ENCODE results near the gene PLEKHM2.

Gene PLEKHM2

GRCh38 chr1:15701784-15702183 lies 17.7 kb downstream of the PLEKHM2 start:
- no peak for ATAC-seq

GRCh38 chr1:15702722-15703550 lies 18.8 kb downstream of the PLEKHM2 start:
- ATAC-seq, result peak; percentile 69
- TF ChIP-seq RARB (CRISPR knock-in tag; IDR thresholded peaks at IDR 0.05) (no peak), TOX (CRISPR knock-in tag; IDR thresholded peaks at IDR 0.05; ENCODE audit: borderline replicate concordance) (no peak), PPARA (CRISPR knock-in tag; IDR thresholded peaks at IDR 0.05; ENCODE audit: borderline replicate concordance) (no peak), CSRNP3 (CRISPR knock-in tag; IDR thresholded peaks at IDR 0.05) (no peak), POU6F1 (CRISPR knock-in tag; IDR thresholded peaks at IDR 0.05; ENCODE audit: borderline replicate concordance, low read depth) (no peak), TCF4 (CRISPR knock-in tag; IDR thresholded peaks at IDR 0.05; ENCODE audit: borderline replicate concordance) (no peak), PATZ1 (CRISPR knock-in tag; IDR thresholded peaks at IDR 0.05; ENCODE audit: borderline replicate concordance) (no peak)

More at GRCh38 chr1:15701784-15702183, 17.7 kb downstream of the PLEKHM2 start:
- TF ChIP-seq SNAI2 (CRISPR knock-in tag; IDR thresholded peaks at IDR 0.05), result no peak
- TF ChIP-seq ZNF8 (CRISPR knock-in tag; IDR thresholded peaks at IDR 0.05), result no peak

GRCh38 chr1:15703562-15703961 lies 19.4 kb downstream of the PLEKHM2 start:
- ATAC-seq, result peak; percentile 98
- TF ChIP-seq ZC3H10 (CRISPR knock-in tag; IDR thresholded peaks at IDR 0.05) (no peak), ZFP3 (CRISPR knock-in tag; IDR thresholded peaks at IDR 0.05) (0 out of 2 replicates have a peak, but pooled peaks have one; percentile 40)

GRCh38 chr1:15704526-15705183 lies 20.5 kb downstream of the PLEKHM2 start:
- ATAC-seq, result no peak
- TF ChIP-seq ZNF8 (CRISPR knock-in tag; IDR thresholded peaks at IDR 0.05), result no peak
- no peak for TF ChIP-seq POU6F1 (CRISPR knock-in tag; IDR thresholded peaks at IDR 0.05; ENCODE audit: borderline replicate concordance, low read depth)
- no peak for TF ChIP-seq ZNF565 (CRISPR knock-in tag; conservative IDR thresholded peaks at IDR 0.05; ENCODE audit: low read depth)
- no peak for TF ChIP-seq TCF4 (CRISPR knock-in tag; IDR thresholded peaks at IDR 0.05; ENCODE audit: borderline replicate concordance)
- no peak for TF ChIP-seq TOX (CRISPR knock-in tag; IDR thresholded peaks at IDR 0.05; ENCODE audit: borderline replicate concordance)
- no peak for TF ChIP-seq CSRNP3 (CRISPR knock-in tag; IDR thresholded peaks at IDR 0.05)
- TF ChIP-seq ESRRG (CRISPR knock-in tag; IDR thresholded peaks at IDR 0.05), result no peak
- no peak for TF ChIP-seq BACH2 (CRISPR knock-in tag; IDR thresholded peaks at IDR 0.05; ENCODE audit: borderline replicate concordance)
- TF ChIP-seq CREB5 (CRISPR knock-in tag; IDR thresholded peaks at IDR 0.05; ENCODE audit: low read depth), result no peak
- TF ChIP-seq ISL1 (CRISPR knock-in tag; IDR thresholded peaks at IDR 0.05), result no peak
- TF ChIP-seq CSDC2 (CRISPR knock-in tag; IDR thresholded peaks at IDR 0.05), result no peak
- no peak for TF ChIP-seq OSR1 (CRISPR knock-in tag; IDR thresholded peaks at IDR 0.05)
- no peak for TF ChIP-seq ZNF70 (CRISPR knock-in tag; IDR thresholded peaks at IDR 0.05)
- no peak for TF ChIP-seq RARB (CRISPR knock-in tag; IDR thresholded peaks at IDR 0.05)
- TF ChIP-seq SNAI2 (CRISPR knock-in tag; IDR thresholded peaks at IDR 0.05), result no peak
- TF ChIP-seq GLIS3 (CRISPR knock-in tag; IDR thresholded peaks at IDR 0.05), result no peak
- no peak for TF ChIP-seq PATZ1 (CRISPR knock-in tag; IDR thresholded peaks at IDR 0.05; ENCODE audit: borderline replicate concordance)
- no peak for TF ChIP-seq ZFP3 (CRISPR knock-in tag; IDR thresholded peaks at IDR 0.05)
